GM18870 (cell line): ENCODE results near the gene BAHCC1.

ENCODE experiments used
- ATAC-seq: cut with Tn5 transposase; IDR thresholded peaks from one replicate; pipeline ENCODE4 v1.9.1; 2021; ENCODE audit warnings: moderate library complexity; ENCODE audit not compliant: unreplicated experiment

The BAHCC1 gene

DNA sequence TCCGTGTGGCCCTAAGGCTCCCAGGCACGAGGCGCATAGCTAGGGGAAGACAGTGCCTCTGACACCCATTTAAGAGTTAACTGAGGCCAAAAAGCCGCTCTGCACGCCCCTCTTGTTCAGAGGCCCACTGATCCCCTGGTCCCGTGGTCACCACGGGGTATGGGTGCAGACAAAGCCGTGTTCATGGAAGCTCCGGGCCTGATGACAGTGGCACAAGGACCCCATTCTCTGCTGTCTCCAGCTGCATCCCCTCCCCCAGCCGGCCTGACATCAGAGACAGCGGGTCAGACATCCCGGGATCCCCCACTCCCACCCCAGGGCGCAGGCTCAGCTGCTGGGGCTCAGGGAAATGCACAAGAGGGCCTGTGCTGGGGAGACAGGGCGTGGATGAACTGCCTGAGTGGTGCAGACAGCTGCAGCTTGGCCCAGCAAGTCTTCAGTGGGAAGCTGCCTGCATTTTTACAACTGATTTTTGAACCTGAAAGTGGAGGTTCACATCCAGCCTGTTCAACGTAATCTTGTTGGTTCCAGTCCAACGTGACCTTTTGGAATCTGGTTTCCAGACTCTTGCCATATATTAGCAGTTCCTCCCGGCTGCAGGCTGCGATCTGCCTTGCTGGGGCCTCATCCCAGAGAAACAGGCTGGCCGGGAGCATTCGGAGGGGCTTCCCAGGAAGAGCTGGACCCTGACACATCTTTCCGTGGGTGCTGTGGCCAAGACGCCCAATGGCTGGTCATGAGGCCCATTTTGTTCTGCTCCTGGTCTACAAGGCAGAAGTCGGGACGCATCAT is 9.7 kb upstream of the BAHCC1 start:
- ATAC-seq, result no peak

GRCh38 chr17:81386141-81386645 is 9.1 kb upstream of the BAHCC1 start:
- ATAC-seq, result no peak

- no peak for ATAC-seq
Measured at GRCh38 chr17:81386646-81387099, 8.6 kb upstream of the BAHCC1 start.

DNA sequence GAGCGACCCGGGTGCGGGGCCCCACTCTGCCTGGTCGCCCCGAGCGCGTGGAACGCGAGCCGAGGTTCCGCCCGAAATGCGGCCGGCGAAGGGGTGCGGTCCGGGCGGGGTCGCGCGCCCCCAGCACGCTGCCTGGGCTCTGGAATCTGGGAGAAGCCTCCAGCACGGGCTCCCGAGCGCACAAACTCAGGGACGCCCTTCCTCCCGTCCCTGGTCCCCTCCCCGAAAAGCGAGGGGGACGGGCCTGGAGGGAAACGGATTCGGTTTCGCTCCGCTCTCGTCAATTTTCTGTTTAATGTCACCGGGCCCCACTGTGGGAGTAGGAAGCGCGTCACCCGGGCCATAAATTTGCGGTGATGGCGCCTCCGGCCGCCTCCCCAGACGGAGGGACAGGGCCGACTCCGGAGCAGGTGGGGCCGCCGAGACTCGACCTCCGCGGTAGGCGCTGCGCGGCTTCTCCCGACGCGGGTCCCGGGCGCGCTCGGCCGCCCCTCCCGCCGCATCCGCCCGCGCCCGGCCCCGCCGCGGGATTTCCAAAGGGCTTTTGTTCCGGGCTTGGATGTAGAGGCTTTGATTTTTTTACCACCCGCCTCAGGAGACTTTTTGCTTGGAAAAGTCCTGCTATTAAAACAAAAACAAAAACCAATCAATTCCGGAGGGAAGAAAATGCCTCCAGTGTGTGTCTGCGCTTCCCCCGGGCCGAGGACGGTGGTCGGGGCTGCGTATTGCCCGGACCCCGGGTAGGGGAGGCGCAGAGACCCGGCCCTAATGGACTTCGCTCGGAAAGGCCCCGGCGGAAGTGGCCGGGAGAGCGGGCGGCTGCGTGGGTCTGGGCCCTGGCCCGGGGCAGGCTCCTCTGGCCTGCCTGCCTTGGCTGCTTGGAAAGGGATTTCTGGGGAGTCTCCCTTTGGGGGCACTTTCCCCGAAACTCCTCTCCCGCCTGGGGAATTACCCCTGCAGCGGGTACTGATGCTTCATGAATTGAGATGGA is 7.9 kb upstream of the BAHCC1 start:
- ATAC-seq, result no peak

DNA sequence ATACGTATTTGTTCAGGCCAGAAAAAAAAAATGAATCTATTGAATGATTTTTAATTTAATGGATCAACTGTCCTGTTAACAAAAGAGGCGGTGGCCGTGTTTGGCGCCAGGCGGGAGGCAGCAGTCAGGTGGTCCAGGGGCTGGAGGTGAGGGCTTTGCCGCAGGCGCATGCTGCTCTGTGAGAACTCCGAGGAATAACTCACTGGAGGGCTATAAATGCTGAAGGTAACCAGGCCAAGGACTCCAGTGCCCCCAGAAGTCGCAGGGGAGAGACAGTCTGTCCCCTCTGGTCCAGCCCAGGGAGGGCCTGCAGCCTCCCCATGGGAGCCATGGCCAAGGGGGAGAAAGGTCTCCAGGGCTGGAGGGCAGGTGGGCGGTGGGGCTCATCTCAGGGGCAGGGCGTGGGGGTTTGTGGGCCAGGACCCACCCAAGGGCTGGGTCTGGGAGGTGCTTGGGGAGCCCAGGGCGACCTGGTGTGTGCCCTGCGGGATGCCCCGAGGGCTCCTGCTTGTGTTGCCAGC is 7.1 kb upstream of the BAHCC1 start:
- no peak for ATAC-seq

- ATAC-seq, result no peak
Measured at GRCh38 chr17:81388612-81389367, 6.5 kb upstream of the BAHCC1 start.

- no peak for ATAC-seq
Measured at GRCh38 chr17:81389585-81389984, 5.7 kb upstream of the BAHCC1 start.

DNA sequence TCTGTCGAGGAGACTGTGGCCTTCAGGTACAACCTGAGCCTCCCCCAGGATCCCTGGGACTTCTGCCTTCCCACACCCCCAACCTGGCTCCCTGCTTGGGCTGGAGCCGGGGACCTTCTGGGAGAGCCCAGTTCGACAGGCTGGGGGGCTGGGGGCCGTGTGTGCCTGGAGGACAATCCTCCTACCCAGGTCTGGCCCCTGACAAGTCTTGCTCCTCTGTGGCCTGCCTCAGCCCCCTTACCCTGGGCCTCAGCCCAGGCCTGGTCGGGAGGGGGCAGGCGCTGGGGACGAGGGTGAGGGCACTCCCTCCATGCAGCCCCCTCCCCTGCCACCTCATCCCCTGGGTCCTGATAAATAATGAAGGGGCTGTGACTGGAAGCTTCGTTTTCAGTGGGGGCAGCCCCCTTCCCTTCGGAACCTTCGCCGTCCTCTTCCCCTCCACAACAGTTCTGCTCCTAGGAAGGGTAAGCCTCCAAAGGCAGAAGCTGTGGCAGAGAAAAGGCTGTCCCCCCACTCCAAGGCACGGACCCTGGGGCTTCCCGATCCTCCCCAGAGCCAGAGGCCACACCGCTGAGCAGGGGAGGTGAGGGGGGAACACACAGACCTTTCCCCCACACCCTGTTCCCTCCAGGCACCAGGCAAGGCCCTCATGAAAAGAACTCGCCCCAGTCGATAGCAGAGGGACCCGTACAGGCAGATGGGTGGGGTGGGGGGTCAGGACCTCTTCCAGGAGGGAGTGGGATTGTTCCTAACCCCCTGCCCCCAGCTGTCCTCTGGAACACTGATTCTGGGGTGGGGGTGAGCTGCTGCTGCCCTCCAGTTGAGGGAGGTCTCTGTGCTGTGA is 5.0 kb upstream of the BAHCC1 start:
- no peak for ATAC-seq

- ATAC-seq, result no peak
Measured at GRCh38 chr17:81390873-81391255, 4.4 kb upstream of the BAHCC1 start.

DNA sequence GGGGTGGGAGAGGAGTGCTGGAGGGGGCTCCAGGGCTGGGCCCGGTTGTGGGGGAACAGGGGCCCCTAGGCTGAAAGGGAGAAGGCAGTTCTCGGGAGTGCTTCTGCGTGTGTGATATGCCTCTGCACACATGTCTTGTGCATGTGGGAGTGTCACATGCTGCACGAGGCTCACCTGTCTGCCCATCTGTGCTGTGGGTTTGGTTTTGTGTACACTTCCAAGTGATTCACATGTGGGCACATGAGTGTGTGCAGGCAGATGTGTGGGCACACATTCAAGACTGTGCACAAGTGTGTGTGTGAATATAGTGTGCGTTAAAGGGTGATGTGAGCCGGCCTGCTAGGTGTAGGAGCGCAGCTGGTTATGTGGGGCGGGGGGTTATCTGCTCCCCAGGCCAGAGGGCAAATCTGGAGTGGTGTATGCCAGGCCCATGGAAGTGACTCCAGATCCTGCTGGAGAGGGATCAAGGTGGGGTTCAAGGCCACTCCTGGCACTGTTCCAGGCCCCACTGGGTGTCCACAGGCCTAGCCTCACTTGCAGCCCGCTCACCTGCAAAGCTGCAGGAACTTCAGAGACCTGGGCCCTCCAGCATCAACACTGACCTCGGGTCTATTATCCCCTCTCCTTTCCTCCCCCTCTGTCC is 3.8 kb upstream of the BAHCC1 start:
- ATAC-seq, result no peak

GRCh38 chr17:81391936-81392908 is 3.0 kb upstream of the BAHCC1 start:
- no peak for ATAC-seq

DNA sequence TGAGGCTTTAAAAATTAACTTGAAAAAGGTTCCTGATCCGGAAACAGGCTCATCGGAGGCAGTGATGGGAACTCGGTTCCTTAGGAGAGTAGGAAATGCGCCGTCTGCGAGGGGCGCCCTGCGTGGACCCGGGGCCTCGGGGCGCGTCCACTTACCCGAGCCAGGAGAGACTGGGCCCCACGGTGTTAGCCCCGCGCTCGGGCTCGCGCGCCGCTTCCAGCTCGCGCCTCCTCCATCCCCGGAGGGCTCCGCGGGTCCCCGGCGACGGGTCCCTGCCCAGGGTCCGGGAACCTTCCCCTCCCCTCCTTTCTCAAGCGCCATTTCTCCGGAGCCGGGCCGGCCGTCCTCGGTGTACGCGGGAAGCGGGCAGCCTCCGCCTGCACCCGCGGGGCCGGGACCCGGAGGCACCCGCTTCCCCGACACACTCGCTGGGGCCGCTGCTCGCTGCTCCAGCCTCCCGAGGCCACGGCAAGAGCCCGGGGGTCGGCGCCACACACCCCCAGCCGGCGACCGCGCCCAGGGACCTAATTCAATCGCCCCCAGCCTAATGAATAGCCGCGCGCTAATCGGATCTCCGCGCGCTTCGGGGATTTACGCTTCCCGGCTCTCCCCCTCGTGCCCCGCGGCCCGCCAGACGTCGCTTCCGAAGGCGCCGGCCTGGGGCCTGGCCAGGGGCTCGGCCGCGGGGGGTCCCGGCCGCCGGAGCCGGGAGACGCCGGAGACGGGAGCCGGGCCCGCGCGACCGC is 2.2 kb upstream of the BAHCC1 start:
- ATAC-seq, result no peak

- ATAC-seq, result no peak
Measured at GRCh38 chr17:81393684-81394376, 1.4 kb upstream of the BAHCC1 start.

- no peak for ATAC-seq
Measured at GRCh38 chr17:81394377-81394920, 808 bp upstream of the BAHCC1 start.

- no peak for ATAC-seq
Measured at GRCh38 chr17:81395600-81396277, 482 bp downstream of the BAHCC1 start.

GRCh38 chr17:81396278-81396721 is 1.0 kb downstream of the BAHCC1 start:
- no peak for ATAC-seq
